ENCODE results near the gene BSDC1. TPM values are rescaled to one million over a fixed set of nuclear protein-coding genes. Genes with fewer than 3 reads are reported as not detected.
A peak's percentile ranks its signal among the peaks of the same experiment; 100 is the strongest.

The BSDC1 gene
- total and polyA plus RNA-seq, 2 of the 13 experiments (the other 11 are each of a cell fraction or from before 2014, with no cell fraction given), result 40.3 to 64.2 TPM

DNA sequence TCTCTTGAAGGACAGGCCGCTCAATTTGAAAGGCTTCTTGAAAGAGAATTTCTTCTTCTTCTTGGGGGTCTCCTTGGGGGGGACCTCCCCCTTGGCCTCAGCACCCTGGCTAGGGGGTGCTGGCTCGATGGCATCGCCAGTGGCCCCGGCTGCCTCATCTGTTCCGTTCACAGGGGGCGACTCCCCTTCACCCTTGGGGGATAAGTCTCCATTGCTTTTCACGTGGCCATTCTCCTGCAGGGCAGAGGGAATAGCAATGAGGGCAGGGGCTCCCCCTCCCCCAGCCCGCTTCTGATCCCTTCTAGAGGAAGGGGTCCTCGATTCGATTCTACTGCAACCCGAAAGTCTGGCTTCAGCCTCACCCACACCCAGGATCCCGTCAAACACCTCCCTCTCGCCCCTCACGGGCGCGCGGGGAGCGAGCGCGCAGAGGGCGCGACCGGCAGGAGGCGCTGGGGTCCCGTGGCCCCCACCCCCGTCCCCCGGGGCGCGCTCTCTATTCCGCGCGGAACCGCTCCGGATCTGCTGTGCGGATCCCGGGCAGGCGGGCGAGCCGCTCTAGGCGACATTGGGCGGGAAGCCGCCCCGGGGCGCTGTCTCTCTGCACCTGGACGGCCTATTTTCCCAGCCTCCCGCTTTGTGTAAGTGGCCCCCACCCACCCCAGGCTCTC, 59.2 kb downstream of the BSDC1 start (continued):
- TF ChIP-seq, protein P1, sequence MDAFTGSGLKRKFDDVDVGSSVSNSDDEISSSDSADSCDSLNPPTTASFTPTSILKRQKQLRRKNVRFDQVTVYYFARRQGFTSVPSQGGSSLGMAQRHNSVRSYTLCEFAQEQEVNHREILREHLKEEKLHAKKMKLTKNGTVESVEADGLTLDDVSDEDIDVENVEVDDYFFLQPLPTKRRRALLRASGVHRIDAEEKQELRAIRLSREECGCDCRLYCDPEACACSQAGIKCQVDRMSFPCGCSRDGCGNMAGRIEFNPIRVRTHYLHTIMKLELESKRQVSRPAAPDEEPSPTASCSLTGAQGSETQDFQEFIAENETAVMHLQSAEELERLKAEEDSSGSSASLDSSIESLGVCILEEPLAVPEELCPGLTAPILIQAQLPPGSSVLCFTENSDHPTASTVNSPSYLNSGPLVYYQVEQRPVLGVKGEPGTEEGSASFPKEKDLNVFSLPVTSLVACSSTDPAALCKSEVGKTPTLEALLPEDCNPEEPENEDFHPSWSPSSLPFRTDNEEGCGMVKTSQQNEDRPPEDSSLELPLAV (CRISPR knock-in tag; conservative IDR thresholded peaks at IDR 0.05; ENCODE audit: low read depth), result no peak
- TF ChIP-seq FOXK2 (IDR thresholded peaks at IDR 0.05) (no peak), GTF3A (CRISPR knock-in tag; conservative IDR thresholded peaks at IDR 0.05) (no peak), ZNF607 (CRISPR knock-in tag; IDR thresholded peaks at IDR 0.05; ENCODE audit: borderline replicate concordance) (0 out of 2 replicates have a peak, but pooled peaks have one; percentile 19), ZSCAN29 (CRISPR knock-in tag; conservative IDR thresholded peaks at IDR 0.05) (0 out of 2 replicates have a peak, but pooled peaks have one; percentile 37), FOXO1 (CRISPR knock-in tag; IDR thresholded peaks at IDR 0.05) (no peak), SALL1 (CRISPR knock-in tag; IDR thresholded peaks at IDR 0.05) (peak; percentile 65), MED13 (CRISPR knock-in tag; IDR thresholded peaks at IDR 0.05) (no peak), THAP11 (CRISPR knock-in tag; IDR thresholded peaks at IDR 0.05) (no peak), ZNF3 (CRISPR knock-in tag; IDR thresholded peaks at IDR 0.05) (no peak), PRMT3 (CRISPR knock-in tag; IDR thresholded peaks at IDR 0.05; ENCODE audit: borderline replicate concordance, low read depth) (no peak), ZNF34 (CRISPR knock-in tag; IDR thresholded peaks at IDR 0.05; ENCODE audit: borderline replicate concordance) (no peak), BRD4 (CRISPR knock-in tag; IDR thresholded peaks at IDR 0.05) (no peak), AKAP8 (CRISPR knock-in tag; IDR thresholded peaks at IDR 0.05) (peak; percentile 34; the same call in 1 of the 2 replicates), KLF15 (CRISPR knock-in tag; IDR thresholded peaks at IDR 0.05; ENCODE audit: borderline replicate concordance) (no peak), ZNF879 (CRISPR knock-in tag; IDR thresholded peaks at IDR 0.05) (no peak)
- TF ChIP-seq, protein P2, sequence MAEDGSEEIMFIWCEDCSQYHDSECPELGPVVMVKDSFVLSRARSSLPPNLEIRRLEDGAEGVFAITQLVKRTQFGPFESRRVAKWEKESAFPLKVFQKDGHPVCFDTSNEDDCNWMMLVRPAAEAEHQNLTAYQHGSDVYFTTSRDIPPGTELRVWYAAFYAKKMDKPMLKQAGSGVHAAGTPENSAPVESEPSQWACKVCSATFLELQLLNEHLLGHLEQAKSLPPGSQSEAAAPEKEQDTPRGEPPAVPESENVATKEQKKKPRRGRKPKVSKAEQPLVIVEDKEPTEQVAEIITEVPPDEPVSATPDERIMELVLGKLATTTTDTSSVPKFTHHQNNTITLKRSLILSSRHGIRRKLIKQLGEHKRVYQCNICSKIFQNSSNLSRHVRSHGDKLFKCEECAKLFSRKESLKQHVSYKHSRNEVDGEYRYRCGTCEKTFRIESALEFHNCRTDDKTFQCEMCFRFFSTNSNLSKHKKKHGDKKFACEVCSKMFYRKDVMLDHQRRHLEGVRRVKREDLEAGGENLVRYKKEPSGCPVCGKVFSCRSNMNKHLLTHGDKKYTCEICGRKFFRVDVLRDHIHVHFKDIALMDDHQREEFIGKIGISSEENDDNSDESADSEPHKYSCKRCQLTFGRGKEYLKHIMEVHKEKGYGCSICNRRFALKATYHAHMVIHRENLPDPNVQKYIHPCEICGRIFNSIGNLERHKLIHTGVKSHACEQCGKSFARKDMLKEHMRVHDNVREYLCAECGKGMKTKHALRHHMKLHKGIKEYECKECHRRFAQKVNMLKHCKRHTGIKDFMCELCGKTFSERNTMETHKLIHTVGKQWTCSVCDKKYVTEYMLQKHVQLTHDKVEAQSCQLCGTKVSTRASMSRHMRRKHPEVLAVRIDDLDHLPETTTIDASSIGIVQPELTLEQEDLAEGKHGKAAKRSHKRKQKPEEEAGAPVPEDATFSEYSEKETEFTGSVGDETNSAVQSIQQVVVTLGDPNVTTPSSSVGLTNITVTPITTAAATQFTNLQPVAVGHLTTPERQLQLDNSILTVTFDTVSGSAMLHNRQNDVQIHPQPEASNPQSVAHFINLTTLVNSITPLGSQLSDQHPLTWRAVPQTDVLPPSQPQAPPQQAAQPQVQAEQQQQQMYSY (CRISPR knock-in tag; IDR thresholded peaks at IDR 0.05), result no peak
- TF ChIP-seq, protein P3, sequence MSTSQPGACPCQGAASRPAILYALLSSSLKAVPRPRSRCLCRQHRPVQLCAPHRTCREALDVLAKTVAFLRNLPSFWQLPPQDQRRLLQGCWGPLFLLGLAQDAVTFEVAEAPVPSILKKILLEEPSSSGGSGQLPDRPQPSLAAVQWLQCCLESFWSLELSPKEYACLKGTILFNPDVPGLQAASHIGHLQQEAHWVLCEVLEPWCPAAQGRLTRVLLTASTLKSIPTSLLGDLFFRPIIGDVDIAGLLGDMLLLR (CRISPR knock-in tag; IDR thresholded peaks at IDR 0.05), result no peak
- TF ChIP-seq, protein P4, sequence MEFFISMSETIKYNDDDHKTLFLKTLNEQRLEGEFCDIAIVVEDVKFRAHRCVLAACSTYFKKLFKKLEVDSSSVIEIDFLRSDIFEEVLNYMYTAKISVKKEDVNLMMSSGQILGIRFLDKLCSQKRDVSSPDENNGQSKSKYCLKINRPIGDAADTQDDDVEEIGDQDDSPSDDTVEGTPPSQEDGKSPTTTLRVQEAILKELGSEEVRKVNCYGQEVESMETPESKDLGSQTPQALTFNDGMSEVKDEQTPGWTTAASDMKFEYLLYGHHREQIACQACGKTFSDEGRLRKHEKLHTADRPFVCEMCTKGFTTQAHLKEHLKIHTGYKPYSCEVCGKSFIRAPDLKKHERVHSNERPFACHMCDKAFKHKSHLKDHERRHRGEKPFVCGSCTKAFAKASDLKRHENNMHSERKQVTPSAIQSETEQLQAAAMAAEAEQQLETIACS (CRISPR knock-in tag; IDR thresholded peaks at IDR 0.05), result peak; percentile 90
- TF ChIP-seq, protein P5, sequence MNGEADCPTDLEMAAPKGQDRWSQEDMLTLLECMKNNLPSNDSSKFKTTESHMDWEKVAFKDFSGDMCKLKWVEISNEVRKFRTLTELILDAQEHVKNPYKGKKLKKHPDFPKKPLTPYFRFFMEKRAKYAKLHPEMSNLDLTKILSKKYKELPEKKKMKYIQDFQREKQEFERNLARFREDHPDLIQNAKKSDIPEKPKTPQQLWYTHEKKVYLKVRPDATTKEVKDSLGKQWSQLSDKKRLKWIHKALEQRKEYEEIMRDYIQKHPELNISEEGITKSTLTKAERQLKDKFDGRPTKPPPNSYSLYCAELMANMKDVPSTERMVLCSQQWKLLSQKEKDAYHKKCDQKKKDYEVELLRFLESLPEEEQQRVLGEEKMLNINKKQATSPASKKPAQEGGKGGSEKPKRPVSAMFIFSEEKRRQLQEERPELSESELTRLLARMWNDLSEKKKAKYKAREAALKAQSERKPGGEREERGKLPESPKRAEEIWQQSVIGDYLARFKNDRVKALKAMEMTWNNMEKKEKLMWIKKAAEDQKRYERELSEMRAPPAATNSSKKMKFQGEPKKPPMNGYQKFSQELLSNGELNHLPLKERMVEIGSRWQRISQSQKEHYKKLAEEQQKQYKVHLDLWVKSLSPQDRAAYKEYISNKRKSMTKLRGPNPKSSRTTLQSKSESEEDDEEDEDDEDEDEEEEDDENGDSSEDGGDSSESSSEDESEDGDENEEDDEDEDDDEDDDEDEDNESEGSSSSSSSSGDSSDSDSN (CRISPR knock-in tag; IDR thresholded peaks at IDR 0.05), result no peak
- TF ChIP-seq, protein P6, sequence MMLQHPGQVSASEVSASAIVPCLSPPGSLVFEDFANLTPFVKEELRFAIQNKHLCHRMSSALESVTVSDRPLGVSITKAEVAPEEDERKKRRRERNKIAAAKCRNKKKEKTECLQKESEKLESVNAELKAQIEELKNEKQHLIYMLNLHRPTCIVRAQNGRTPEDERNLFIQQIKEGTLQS (CRISPR knock-in tag; IDR thresholded peaks at IDR 0.05), result 0 out of 2 replicates have a peak, but pooled peaks have one; percentile 21

Data from HepG2 (cell line).